HG03135 (cell line): ENCODE results near the gene ENTPD8.
"Not testable (repeated sequence)": the region's sequence is repeated elsewhere in the genome, so short reads cannot be mapped to it uniquely, and the experiment has no call there.

Experiments used
- ATAC-seq: cut with Tn5 transposase; IDR thresholded peaks from one replicate; pipeline ENCODE4 v1.9.1; 2021; ENCODE audit warnings: mild to moderate bottlenecking, moderate library complexity; ENCODE audit not compliant: unreplicated experiment

The ENTPD8 gene

DNA sequence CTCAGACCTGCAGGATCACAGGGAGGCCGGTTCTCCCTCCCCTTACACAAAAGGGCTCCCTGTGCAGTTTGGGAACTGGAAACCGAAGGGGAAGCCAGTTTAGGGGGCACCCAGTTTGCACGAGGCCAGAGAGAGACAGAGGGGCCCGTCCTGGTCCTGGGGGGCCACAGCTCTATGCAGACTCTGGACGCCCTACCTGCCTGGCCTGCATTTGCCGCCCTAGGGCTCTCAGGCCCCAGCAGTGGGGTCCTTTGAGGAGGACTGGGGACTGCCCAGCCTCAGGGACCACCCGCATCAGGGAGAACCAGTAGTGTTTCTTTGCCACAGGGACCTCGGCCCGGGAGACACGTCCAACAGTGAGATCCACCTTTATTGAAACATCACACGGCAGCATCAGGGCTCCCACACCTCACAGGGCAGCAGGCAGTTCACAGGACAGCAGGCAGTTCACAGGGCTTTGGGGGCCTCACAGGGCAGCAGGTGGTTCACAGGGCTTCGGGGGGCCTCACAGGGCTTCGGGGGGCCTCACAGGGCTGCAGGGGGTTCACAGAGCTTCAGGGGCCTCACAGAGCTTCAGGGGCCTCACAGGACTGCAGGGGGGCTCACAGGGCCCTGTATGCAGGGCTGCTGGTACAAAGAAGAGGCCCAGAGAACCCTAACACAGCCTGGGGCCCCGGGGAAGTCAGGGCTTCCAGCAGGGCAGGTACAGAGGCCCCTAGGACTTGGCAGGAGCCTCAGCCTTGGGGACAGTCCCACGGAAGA, 18.6 kb upstream of the ENTPD8 start:
- ATAC-seq = no peak

DNA sequence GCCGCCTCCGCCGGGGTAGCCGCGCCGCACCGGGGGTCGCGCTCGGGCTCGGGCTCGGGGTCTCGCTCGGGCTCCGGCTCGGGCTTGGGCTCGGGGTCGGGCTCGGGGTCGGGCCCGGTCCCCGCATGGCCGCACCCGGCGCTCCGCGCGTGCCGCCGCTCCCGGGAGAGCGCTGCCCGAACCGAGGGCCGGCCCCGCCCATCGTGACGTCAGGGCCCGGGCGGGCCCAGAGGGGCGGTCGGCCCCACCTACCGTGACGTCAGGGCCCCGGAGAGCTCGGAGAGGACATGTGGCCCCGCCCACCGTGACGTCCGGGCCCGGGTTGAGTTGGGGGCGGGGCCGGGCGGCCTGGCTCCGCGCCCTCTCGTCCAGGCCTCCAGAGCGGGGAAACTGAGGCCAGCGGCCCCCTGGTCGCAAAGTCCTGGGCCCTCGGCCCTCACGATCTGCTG, 18.0 kb upstream of the ENTPD8 start, which contains the start of gene NSMF:
NSMF (minus strand) TSS at position 183 of the 449 bp plus-strand sequence. CDS start 232 bp downstream, outside the sequence.
- ATAC-seq = peak; percentile 60

DNA sequence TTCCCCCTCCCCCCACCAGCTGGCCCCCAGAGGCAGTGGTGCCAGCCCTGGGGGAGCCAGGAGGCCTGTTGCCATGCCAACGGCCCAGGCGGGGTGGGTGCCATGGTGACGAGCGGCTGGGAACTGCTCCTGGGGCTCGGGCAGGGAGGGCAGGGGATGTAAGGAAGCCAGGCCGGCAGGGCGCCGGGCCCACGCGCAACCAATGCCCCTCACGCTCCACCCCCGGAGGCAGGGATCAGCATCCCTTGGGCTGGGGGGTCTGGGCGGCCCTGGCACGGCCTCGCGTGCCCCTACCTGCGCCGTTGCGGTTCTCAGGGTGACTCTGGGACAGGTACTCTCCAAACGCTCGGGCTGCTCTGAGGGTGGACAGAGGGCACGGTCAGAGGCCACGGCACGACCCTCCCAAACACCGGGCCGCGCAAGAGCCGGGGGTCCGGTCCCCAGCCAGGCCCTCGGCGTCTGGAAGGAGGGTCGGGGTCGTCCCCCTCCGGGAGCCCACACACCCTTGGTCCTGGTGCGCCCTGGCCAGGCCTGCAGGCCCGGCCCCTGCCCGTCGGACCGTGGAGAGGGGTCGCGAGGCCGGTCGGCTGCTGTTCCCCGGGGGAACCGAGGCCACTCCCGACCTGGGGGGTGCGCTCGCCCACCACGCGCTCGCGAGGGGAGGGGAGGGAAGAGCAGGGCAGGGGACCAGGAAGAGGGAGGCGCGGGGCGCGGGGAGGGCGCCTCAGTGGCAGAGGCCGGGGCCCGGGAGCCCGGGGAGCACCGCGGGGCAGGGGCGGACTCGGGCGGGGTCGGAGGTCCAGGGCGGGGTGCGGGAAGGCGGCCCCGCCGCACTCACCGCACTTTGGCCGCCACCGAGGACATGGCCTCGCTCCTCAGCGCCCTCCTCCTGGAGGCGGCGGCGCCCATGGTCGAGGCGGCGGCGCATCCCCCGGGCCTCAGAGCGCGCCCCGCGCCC, 17.3 kb upstream of the ENTPD8 start:
- peak; percentile 7 for ATAC-seq

DNA sequence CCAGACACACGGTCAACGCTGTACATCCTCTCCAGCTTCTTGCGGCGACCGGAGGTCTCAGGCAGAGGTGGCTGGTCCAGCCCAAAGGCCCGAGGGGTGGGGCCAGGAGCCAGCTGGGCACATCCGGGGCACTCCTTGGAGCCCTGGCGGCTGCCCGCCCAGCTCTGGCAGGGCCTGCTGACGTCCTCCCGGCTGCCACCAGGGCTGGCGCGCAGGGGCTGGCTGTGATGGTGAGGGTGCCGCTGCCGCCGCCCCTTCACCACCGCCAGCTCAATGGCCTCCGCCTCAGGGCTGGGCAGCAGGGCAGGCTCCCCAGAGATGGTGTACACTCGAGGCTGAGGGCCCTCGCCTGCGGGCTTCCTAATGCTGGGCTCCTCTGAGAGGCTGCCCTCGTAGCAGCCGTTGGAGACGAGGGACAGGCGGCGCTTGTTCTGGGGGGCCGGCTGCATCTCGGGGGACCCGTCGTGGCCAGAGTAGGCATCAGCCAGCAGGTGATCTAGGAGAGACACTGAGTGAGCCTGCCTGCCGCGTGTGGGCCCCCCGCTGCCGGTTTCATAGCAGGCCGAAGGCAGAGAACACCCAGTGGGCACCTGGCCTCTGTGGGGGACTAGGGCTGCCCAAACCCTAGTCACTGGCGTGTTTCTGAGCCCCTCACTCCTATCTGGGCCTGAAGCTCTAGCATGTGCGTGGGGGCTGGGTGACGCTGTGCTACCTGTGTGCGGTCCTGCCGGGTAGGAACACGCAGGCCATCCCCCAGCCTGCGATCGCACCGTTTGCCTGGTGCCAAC, 16.4 kb upstream of the ENTPD8 start:
- ATAC-seq = no peak

DNA sequence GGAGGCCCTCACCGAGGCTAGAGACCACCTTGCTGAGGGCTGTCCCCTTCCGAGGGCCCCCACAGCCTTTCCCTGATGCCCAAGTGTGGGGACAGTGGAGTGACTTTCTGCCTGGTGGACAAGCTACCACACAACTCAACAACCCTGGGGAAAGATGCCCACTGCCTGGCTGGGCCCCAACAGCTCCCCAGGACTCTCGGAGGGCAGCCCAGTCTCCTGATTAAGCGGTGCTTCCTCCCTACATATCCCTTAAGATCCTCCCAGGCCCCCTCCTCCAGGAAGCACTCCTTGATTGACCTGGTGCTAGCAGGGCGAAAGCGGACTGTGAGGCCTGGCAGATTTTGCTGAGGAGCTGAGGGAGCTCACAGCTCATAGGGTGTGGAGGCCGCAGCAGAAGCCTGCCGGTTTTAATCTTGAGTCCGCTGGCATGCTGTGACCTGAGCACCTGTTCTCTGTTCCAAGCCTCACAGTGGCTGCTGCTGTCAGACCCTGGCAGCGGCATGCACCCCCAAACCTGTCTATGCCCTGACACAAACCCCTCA, 15.8 kb upstream of the ENTPD8 start:
- no peak for ATAC-seq

DNA sequence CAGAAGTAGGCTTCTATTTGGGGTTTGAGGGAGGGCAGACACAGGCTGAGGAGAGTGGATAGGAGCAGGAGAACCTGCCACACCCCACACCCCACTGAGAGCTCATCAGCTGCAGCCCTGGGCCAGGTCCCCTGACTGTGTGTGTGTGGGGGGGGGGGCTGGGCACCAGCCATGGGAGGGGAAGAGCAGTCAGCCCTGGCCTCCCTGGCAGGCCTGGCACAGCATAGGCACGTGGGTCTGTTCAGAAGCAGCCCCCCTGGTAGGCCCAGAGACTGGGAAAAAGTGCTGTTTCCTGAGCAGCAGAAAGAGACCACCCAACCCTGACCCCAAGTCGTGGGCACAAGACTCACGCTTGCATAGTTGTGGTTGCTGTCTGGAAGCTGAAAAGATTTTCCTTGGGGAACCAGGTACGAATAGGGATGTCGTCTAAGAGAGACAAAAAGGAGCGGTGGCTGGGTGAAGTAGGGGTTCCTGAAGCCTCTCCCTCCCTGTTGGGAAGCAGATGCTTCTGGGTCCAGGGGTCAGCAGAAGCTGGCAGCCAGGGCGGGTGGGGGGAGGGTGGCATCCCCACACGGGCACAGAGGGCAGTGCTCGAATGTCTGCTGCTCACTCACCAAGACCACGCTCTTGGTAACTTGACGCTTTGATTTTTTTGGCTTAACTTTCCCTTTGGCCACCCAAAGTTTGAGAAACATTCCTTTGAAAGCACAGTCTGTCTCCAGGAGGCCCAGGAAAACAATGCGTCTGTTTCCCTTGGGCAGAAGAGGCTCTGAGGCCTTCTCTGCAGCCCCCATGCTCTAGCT, 15.1 kb upstream of the ENTPD8 start:
- ATAC-seq = no peak

DNA sequence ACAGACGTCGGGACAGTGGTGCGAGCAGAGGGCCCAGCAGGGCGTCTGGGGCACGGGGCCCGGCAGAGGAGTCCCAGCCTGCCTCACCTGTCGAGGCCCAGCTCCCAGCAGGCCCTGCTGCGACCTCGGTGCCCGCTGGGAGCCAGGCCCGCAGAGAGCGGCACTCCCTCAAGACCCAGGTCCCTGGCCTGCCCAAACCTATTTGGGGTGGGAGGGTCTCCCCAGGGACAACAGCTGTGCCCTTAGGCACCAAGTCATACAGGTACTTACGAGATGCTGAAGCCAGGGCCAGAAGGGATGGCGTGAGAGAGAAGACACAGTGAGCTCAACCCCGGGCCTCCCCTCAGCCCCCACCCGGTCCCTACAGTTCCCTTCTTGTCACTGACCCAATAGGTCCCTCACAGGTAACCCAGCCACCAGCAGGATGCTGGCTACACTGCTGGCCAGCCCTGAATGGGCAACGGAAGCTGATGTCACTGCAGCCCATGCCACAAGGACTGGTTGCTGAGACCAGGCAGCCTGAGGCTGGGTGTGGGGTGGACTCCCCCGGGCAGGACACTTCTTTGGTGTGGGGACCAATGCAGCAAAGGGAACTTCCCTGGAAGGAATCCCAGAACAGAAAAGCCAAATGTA, 14.3 kb upstream of the ENTPD8 start:
- ATAC-seq = no peak

DNA sequence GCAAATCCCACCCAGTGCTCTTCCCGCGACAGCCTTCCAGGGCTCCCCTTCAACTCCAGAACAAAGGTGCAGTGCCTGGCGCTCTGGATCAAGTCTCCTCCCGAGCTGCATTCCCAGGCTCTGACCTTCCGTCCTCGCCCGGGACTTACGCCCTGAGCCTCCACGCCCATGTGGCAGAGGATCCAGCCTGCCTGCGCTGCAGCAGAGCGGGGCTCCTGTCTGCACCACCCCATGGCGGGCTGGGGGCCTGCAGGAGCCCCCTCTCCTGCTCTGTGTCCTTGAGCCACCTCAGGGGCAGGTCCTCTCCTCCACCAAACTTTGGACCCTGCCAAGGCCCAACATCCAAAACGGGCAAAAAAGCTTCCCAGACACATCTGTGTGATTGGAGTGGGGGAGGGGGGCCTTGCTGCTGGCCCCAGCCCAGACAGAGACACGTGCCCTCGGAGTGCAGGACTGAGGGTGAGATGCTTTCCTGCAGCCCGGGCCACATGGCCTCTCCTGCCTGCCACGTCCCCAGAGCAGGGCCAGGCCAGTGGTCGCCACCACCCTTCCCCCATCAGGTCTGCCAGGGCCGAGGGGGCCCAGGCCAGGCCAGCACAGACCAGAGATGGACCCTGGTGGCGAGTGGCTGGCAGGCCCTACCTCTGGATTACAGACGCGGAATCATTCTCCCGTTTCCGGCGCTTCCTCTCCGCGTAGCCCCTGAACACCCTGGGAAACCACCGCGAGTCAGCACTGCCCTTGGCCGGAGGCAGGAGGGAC, 13.6 kb upstream of the ENTPD8 start:
- ATAC-seq = no peak

DNA sequence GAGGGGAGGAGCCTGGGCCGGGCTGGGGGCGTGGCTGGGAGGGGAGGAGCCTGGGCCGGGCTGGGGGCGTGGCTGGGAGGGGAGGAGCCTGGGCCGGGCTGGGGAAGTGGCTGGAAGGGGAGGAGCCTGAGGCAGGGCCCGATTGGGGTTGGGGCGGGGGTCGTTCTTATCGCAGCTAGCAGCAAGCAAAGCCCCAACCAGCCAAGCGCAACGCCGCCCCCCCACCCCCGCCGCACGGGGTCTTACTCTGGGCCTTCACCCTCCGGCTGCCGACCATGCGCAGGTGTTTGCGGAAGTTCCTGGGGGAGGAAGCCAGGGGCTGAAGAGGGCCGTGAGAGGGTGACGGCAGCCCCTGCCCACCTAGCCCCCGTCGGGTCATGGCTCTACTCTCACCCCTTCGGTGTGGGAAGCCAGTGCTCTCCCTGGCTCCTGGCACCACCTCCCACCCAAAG, 13.0 kb upstream of the ENTPD8 start:
- no peak for ATAC-seq

DNA sequence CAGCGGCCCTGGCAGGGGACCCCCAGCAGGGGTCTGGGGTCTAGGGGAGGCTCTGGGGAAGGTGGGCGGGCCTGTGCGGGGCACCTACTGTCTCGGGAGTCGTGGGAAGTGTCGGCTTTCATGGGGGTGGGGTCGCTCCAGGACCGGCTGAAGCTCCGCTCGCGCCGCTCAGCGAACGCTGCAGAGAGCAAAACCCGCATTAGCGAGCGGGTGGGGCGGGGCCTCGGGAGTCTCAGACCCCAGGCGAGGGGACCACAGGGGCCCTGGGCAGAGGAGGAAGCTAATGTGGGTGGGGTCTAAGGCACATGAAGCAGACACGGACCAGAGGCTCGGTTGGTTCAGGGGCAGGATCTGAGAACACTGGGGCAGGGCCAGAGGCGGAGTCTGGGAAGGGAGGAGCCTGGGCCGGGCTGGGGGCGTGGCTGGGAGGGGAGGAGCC, 12.5 kb upstream of the ENTPD8 start:
- no peak for ATAC-seq

DNA sequence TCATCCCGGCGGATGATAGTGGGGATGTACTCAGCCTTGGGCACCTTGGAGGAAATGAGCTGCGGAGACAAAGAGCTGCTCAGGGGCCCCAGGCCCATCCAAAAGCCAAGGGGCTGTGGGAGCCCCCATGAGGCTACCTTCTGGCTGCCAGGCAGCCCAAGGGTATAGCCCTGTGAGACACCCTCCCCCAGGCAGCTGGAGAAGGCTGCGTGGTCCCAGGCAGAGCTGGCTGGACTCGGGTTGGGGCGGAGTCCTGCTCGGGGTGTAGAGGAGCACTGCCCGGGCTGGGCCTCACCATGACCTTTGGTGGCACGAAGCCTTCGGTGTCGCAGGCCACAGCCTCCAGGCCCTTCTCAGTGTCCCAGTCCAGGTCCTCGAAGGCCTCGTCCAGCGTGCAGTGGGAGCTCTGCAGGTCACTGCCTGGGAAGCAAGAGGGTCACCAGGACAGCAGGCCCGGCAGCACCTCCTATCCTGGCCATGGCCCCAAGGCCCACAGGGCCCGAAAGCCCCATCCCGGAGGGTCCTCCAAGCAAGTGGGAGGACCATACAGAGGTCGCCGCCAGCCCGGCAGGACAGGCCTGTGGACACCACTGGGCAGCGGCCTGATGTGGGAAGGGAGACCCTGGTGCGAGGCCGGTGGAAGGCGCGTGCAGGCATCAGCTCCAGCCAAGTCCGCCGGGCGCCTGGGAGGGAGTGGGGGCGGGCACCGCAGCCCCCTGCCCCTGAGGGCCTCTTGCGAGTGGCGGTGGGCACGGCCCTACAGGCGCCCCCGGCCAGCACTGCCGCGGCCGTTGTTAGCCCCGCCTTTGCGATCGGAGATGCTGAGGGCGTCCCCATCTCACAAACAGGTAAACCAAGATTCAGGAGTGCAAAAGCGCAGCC, 11.8 kb upstream of the ENTPD8 start:
- ATAC-seq = no peak

DNA sequence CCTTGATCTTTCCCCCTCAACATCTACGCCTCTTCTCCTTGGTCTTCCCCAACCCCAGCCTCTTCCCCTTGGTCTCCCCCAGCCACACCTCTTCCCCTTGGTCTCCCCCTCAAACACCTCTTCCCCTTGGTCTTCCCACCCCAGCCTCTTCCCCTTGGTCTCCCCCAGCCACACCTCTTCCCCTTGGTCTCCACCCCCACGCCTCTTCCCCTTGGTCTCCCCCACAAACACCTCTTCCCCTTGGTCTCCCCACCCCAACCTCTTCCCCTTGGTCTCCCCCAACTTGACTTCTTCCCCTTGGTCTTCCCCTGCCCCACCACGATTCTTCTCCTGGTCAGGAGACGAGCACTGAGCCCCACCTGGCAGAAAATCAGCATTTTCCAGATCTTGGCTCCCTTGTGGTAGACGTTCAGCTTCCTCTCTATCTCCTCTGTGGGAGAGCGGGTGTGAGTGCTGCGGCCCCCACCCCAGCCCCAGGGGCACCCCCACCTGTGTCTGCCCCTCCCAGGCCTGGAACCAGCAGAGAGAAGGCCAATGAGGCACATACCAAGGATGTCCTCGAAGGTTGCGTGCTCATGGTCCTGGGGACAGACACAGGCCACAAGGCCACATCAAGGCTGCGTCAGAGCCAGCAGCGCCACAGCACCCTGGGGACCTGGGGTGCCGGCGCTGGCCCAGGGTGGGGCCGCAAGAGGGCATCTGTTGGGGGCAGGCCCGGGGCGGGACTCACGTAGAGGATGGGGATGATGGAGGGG, 11.0 kb upstream of the ENTPD8 start:
- no peak for ATAC-seq

DNA sequence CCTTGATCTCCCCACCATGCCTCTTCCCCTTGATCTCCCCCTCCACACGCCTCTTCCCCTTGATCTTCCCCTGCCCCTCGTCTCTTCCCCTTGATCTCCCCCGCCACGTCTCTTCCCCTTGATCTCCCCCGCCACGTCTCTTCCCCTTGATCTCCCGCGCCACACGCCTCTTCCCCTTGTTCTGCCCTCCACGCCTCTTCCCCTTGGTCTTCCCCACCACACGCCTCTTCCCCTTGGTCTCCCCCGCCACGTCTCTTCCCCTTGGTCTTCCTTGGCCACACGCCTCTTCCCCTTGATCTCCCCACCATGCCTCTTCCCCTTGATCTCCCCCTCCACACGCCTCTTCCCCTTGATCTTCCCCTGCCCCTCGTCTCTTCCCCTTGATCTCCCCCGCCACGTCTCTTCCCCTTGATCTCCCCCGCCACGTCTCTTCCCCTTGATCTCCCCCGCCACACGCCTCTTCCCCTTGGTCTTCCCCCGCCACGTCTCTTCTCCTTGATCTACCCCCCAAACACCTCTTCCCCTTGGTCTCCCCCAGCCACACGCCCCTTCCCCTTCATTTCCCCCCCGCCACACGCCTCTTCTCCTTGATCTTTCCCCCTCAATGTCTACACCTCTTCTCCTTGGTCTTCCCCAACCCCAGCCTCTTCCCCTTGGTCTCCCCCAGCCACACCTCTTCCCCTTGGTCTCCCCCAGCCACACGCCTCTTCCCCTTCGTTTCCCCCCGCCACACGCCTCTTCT, 10.3 kb upstream of the ENTPD8 start:
- ATAC-seq = not testable (repeated sequence)

DNA sequence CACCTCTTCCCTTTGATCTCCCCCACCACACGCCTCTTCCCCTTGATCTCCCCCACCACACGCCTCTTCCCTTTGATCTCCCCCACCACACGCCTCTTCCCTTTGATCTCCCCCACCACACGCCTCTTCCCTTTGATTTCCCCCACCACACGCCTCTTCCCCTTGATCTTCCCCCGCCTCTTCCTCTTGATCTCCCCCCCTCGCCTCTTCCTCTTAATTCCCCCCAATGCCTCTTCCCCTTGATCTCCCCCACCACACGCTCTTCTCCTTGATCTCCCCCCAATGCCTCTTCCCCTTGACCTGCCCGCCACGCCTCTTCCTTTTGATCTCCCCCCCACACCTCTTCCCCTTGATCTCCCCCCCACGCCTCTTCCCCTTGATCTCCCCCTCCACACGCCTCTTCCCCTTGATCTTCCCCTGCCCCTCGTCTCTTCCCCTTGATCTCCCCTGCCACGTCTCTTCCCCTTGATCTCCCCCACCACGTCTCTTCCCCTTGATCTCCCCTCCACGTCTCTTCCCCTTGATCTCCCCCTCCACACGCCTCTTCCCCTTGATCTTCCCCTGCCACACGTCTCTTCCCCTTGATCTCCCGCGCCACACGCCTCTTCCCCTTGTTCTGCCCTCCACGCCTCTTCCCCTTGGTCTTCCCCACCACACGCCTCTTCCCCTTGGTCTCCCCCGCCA, 9.5 kb upstream of the ENTPD8 start:
- ATAC-seq = not testable (repeated sequence)

DNA sequence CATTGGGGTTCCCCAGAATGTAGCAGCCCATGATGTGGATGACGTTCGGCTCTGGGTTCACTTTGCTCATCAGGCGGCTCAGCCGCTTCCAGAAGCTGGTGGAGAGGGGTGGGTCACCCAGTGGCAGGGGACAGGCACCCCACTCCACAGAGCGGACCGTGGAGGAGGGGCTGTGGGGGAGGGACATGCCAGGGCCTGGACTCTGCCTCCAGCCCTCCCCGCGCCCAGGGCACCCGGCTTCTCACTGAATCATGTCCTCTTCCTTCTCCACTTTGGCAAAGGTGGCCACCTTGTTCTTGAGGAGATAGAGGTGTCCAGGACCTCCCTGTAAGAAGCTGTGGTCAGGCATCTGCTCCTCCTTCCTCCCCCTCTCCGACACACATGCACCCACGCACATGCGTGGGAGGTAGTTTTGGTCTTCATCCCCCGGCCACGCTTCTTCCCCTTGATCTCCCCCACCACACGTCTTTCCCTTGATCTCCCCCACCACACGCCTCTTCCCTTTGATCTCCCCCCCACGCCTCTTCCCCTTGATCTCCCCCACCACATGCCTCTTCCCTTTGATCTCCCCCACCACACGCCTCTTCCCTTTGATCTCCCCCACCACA, 8.9 kb upstream of the ENTPD8 start:
- ATAC-seq = no peak
